Measurements from ENCODE around the gene RAB3IP.

RAB3IP gene

DNA sequence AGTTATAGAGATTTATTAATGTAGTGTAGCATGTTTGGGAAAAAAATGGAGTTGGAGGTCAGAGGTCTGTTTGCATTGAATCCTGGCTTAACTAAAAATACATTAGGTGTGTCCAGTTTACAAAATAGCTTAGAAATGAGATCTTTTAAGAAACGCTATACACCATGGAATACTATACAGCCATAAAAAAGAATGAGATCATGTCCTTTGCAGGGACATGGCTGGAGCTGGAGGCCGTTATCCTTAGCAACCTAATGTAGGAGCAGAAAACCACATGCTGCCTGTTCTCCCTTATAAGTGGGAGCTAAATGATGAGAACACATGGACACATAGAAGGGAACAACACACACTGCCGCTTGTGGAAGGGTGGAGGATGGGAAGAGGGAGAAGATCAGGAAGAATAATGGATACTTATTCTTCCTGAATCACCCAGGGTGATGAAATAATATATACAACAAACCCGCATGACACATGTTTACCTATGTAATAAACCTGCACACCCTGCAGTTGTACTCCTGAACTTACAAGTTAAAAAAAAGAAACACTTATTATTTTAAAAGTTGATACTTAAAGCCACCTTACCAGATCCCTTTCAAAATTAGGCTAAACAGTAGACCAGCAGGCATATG, 72.3 kb downstream of the RAB3IP start:
- H3K27me3 ChIP-seq (ENCODE audit: insufficient read depth, poor library complexity, severe bottlenecking): no peaks in the 10 kb centered on the region
- DNase-seq (ENCODE audit: low spot score): no peak
- H3K4me3 ChIP-seq (ENCODE audit: severe bottlenecking): no peak overlapping the region
- no peak overlapping the region for H3K27ac ChIP-seq (ENCODE audit: poor library complexity, severe bottlenecking)
- no peaks in the 10 kb centered on the region for H3K9me3 ChIP-seq (ENCODE audit: severe bottlenecking)
- TF ChIP-seq, protein P1, sequence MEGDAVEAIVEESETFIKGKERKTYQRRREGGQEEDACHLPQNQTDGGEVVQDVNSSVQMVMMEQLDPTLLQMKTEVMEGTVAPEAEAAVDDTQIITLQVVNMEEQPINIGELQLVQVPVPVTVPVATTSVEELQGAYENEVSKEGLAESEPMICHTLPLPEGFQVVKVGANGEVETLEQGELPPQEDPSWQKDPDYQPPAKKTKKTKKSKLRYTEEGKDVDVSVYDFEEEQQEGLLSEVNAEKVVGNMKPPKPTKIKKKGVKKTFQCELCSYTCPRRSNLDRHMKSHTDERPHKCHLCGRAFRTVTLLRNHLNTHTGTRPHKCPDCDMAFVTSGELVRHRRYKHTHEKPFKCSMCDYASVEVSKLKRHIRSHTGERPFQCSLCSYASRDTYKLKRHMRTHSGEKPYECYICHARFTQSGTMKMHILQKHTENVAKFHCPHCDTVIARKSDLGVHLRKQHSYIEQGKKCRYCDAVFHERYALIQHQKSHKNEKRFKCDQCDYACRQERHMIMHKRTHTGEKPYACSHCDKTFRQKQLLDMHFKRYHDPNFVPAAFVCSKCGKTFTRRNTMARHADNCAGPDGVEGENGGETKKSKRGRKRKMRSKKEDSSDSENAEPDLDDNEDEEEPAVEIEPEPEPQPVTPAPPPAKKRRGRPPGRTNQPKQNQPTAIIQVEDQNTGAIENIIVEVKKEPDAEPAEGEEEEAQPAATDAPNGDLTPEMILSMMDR (IDR thresholded peaks at IDR 0.05; ENCODE audit: poor library complexity, severe bottlenecking): no peak
- no peaks in the 10 kb centered on the region for H3K4me1 ChIP-seq (ENCODE audit: insufficient read depth, poor library complexity, severe bottlenecking)
- ATAC-seq (ENCODE audit: low read depth): no peak
- H3K36me3 ChIP-seq (ENCODE audit: low read depth): peaks cover 6% of the 10 kb centered on the region; the same call in 1 of the 2 replicates

DNA sequence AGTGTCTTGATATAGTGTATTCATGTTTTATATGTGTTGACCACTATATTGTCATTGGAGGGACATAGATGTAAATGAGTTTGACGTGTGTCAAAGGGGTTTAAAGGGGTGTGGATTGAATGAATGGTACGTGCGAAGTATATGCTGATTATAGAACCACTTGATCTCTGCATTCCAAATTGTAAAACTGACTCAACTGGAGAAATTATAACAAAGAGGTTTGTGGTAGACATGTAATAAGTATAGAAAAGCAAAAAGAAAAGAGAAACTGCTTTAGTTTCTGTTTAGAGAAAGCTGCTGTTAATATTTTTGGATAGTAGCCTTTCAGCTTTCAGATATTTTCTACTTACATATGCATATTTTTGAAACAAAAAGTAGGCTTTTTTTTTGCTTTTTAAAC, 77.4 kb downstream of the RAB3IP start:
- Histone ChIP-seq H3K4me1 (ENCODE audit: insufficient read depth, poor library complexity, severe bottlenecking) (peaks cover under 1% of the 10 kb centered on the region), H3K27ac (ENCODE audit: poor library complexity, severe bottlenecking) (no peak overlapping the region), H3K27me3 (ENCODE audit: insufficient read depth, poor library complexity, severe bottlenecking) (no peaks in the 10 kb centered on the region), H3K9me3 (ENCODE audit: severe bottlenecking) (no peaks in the 10 kb centered on the region), H3K36me3 (ENCODE audit: low read depth) (peaks cover 6% of the 10 kb centered on the region), H3K4me3 (ENCODE audit: severe bottlenecking) (no peak overlapping the region)
- ATAC-seq (ENCODE audit: low read depth) (no peak), DNase-seq (ENCODE audit: low spot score) (no peak)
- TF ChIP-seq, protein P1 (IDR thresholded peaks at IDR 0.05; ENCODE audit: poor library complexity, severe bottlenecking): no peak

DNA sequence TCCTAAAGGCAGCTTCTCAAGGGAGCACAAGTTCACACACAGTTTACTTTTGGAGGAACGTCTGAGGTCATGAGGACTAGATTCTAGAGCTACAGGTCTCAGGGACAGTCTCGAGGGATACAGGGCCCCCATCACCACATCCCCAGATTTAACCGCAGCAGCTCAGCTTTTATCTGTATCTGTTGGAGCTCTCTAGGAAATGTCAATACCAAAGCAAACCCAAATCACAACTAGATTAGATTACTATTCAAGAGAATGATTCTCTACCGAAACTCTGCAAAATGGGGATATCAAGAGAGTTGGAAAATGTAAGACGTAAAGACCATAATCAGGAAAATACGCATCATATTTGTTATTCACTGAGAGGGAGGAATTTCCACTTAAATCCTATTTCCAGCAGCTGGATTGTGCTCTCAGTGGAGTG, 82.4 kb downstream of the RAB3IP start:
- no peaks in the 10 kb centered on the region for H3K9me3 ChIP-seq (ENCODE audit: severe bottlenecking)
- peaks cover 12% of the 10 kb centered on the region for H3K4me1 ChIP-seq (ENCODE audit: insufficient read depth, poor library complexity, severe bottlenecking)
- no peaks in the 10 kb centered on the region for H3K27me3 ChIP-seq (ENCODE audit: insufficient read depth, poor library complexity, severe bottlenecking)
- ATAC-seq (ENCODE audit: low read depth) (no peak), DNase-seq (ENCODE audit: low spot score) (no peak)
- peak overlapping the region; percentile 47 for H3K27ac ChIP-seq (ENCODE audit: poor library complexity, severe bottlenecking)
- TF ChIP-seq, protein P1 (IDR thresholded peaks at IDR 0.05; ENCODE audit: poor library complexity, severe bottlenecking): no peak
- no peaks in the 10 kb centered on the region; the same call in 1 of the 2 replicates for H3K36me3 ChIP-seq (ENCODE audit: low read depth)
- H3K4me3 ChIP-seq (ENCODE audit: severe bottlenecking): no peak overlapping the region

DNA sequence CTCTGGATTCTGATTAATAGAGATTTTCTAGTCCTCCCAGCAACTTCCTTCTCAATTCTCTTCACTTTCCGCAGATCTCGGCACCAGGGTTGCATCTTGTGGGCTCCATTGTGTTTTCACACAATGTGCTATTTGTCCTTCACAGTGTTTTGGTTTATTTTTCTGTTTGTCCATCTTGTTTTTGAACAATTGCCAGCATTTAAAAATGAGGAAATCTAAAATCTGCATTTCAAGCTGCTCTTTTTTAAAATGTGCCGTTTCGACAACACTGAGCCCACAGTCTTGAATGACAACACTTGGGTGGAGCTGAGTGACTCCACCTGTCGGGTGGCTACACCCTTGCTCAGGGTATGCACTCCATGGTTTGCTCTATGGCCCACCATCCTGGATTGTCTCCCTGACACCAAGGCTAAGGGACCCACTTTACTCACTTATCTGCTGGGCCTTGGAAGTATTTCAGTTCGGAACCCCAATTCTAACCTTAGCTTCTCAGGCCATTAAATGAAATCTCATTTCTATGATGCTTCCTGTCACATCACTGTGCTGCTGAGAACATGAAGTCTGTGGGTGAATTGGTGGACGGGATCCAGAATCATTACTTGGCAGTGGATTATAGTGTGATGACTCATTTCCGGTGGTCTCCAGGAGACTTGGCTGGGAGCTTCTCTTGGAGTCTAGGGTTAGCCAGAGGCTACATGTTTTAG, 82.9 kb downstream of the RAB3IP start:
- Histone ChIP-seq H3K9me3 (ENCODE audit: severe bottlenecking) (no peaks in the 10 kb centered on the region), H3K4me3 (ENCODE audit: severe bottlenecking) (no peak overlapping the region), H3K27me3 (ENCODE audit: insufficient read depth, poor library complexity, severe bottlenecking) (no peaks in the 10 kb centered on the region), H3K27ac (ENCODE audit: poor library complexity, severe bottlenecking) (peak overlapping the region; percentile 47), H3K36me3 (ENCODE audit: low read depth) (no peaks in the 10 kb centered on the region; the same call in 1 of the 2 replicates), H3K4me1 (ENCODE audit: insufficient read depth, poor library complexity, severe bottlenecking) (peaks cover 12% of the 10 kb centered on the region)
- TF ChIP-seq, protein P1 (IDR thresholded peaks at IDR 0.05; ENCODE audit: poor library complexity, severe bottlenecking): no peak
- ATAC-seq (ENCODE audit: low read depth): peak; percentile 81
- DNase-seq (ENCODE audit: low spot score): no peak
